Kasumi-1 (cell line): ENCODE measurements around the gene SERPINA4.

Experiments used
- DNase-seq, 2 experiments: peaks; one replicate each; lab custom pipeline; 2025; lab: John Stamatoyannopoulos, UW

The SERPINA4 gene, protein sequence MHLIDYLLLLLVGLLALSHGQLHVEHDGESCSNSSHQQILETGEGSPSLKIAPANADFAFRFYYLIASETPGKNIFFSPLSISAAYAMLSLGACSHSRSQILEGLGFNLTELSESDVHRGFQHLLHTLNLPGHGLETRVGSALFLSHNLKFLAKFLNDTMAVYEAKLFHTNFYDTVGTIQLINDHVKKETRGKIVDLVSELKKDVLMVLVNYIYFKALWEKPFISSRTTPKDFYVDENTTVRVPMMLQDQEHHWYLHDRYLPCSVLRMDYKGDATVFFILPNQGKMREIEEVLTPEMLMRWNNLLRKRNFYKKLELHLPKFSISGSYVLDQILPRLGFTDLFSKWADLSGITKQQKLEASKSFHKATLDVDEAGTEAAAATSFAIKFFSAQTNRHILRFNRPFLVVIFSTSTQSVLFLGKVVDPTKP

DNA sequence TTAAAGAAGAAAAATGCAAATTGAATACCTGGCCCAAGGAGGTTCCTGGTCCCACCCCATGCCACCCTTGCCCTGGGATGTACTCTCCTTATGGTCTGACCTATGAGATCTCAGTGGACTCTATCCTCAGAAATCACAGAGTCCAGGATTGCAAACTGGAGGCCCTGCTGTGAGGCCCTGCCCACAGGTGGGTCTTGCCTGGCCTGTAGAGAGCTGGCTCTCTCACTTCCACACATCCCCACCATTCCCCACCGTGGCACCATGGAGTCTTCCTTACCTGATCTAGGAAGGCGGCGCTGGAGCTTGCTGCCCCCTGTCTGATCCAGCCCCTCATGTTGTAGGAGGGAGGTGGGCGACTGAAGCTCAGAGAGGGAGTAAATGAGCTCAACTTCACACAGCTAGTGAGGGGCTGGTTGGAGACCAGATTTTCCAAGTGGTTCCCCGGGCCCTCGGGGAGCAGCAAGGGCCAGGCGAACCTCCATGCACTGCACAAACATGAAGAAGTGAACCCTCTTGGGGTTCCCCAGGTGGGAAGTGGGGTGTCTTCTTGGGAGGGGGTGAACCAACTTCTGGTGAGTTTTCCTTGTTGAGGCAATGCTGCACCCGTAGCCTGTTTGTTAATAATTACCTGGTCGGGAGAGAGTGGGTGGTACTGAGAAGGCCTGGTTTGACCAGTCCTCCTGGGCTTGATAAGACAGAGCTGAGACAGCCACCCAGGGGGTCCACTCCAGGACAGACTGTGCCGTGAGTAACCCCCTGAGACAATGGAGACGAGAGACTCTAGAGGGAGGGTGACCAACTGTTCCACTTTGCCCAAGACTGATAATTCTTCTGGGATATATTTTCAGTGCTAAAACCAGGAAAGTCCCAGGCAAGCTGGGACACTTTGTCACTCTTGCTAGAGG, at the start of gene SERPINA4:
Gene SERPINA4 (plus strand): TSS at position 692 of the 905 bp plus-strand sequence. CDS start 2,041 bp downstream, outside the sequence.
- DNase-seq: no peak

DNA sequence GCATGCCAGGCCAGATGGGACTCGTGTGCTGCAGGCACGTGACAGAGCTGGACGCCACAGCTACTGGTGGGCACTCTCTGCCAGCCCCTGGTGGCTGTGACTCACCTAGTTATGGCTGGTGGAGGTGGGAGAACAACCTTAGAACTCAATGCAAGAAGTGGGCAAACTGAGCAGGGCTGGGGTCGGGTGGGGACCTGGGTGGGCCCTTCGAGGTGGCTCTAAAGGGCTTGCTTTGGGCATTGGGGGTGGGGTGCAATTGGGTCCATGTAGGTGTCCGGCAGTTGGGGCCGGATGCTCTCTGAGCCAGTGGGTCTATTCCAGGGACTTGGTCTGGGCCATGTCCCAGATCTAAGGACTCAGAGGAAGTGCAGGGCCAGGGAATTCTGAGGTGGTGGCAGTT, 46.9 kb upstream of the SERPINA4 start:
- DNase-seq: no peak

GRCh38 chr14:94515426-94515825, 45.8 kb upstream of the SERPINA4 start:
- no peak for DNase-seq

GRCh38 chr14:94515856-94516255, 45.4 kb upstream of the SERPINA4 start:
- no peak for DNase-seq

- no peak for DNase-seq
Measured at GRCh38 chr14:94517248-94517640, 44.0 kb upstream of the SERPINA4 start.

DNA sequence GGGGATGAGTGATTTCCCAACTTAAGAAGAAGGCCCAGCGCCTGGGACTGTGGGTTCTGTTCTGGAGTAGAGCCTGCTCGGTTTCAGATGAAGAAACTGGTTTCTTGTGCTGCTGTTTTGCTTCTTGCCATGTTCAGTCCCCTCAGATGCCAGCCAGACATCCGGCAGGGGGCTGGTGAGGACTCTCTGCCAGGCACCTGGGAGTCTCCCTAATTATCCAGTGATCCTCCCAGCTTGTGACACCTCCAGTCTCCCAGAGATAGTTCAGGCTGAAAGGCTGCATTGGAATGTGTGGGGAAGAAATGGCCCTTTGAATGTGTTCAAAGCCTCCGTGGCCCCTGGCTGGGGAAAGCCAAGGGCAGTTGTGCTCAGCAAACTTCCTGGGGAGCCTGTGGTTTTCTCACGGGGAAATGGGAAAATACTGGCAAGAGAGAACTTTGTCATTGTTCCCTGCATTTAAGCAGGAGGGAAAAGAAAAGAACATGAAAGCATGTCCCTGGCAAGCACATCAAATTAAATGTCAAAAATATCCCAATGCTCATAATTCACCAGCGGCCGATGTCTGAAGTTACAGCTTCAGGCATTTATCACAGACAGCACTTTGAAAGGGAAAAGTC, 43.5 kb upstream of the SERPINA4 start:
- no peak for DNase-seq

DNA sequence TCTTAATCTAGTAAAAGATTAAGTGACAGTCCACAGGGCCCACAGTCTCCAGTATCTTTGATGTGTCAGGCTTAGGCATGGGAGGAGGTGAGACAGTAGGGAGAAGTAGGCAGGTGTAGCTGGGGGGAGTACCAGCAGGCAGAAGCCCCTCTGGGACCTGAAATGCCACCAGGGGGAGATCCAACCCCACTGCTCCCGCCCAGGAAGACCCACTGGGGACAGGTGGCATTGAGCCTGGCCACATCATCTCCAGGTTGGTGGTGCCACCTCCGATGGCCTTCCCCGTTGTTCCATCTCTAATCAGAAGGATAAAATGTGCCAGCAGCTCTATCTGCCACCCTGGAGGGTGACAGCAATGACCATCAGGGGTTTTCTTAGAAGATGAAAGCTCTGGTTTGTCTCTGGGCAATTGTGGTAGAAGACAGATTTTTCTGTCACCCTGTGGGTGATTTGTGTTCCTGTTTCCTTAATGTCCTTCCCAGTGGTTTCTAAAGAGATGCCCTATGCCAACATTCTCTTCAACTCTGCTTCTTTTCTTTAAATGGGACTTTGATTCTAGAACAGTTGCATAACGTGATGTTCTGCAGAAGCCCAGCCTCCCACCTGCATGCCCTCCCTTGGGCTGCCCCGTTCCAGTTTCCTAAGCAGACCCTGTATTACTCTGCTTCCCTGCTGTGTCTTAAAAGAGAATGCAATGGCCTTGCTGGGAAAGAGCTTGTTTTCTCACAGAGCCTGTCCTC, 39.7 kb upstream of the SERPINA4 start:
- no peak for DNase-seq

- no peak for DNase-seq
Measured at GRCh38 chr14:94522115-94522724, 39.0 kb upstream of the SERPINA4 start.

DNA sequence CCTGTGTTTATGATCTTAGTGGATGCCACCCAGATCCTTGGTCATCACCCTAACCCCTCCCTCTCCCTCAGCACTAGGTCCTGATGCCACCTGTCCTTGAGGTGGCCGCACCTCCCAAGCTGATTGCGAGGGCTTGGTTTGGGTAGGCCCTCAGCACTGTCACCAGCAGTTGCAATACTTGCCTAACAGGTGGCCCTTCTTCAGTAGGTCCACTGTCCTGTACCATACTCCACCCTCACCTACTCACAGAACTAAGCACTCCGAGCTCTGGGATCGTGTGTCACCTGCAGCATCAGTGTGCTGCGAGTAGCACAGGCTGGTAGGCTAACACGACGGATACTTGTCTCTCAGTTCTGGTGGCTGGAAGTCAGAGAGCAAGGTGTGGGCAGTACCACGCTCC, 38.0 kb upstream of the SERPINA4 start:
- DNase-seq: no peak

- DNase-seq: no peak
Measured at GRCh38 chr14:94524093-94524492, 37.1 kb upstream of the SERPINA4 start.

- no peak for DNase-seq
Measured at GRCh38 chr14:94531187-94531586, 30.1 kb upstream of the SERPINA4 start.

GRCh38 chr14:94532447-94532846, 28.8 kb upstream of the SERPINA4 start:
- DNase-seq: no peak

DNA sequence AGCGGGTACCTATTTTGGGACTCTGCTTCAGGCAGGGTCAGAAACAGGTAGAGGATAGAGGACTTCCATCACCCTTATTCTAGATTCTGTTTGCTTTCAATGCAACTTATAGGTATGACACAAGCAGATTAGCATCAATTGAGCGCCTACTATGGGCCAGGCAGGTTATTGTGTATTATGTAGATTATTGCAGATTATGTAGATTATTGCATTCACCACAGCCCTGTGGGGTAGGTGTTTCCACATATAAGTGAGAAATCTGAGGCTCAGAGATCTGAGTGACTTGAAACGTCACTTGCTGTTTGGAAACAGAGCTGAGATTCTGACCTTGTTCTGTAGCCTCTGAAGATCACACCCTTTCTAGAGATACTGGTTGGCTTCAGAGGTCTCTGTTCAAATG, 25.7 kb upstream of the SERPINA4 start:
- DNase-seq: no peak

- DNase-seq: no peak
Measured at GRCh38 chr14:94536836-94537235, 24.4 kb upstream of the SERPINA4 start.

DNA sequence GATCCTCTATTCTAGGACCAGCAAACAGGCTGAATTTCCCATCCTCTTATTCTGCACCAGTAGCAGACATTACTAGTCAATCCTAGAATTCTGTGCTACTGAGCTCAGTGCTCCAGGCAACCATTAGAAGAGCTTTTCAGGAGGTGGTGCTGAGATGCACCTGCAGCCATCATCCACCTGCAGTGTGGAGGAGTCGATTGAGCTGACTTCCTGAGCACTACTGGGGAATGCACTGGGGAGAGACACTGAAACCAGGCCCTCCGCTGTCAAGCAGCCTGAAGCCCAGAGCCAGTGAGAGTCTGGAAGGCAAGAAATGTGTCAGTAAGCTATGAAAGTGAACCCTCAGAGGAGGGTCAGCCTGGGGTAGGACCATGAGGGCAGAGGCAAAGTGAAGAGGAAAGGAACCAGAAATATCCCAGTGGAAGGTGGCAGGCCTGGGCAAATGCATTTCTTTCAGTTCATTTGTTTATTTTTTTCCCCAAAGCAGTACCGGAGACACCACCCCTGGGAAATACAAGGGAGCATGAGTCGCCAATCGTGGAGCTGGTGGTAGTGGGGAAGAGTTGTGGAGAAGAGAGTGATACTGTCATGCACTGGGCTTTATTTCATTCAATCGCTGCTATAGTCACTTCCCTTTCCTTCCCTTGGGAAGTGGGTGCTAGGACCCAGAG, 23.0 kb upstream of the SERPINA4 start:
- DNase-seq: no peak

- no peak for DNase-seq
Measured at GRCh38 chr14:94539181-94539580, 22.1 kb upstream of the SERPINA4 start.

GRCh38 chr14:94540031-94540794, 21.0 kb upstream of the SERPINA4 start:
- no peak for DNase-seq

GRCh38 chr14:94541234-94541975, 19.8 kb upstream of the SERPINA4 start:
- no peak for DNase-seq

GRCh38 chr14:94542111-94542810, 19.0 kb upstream of the SERPINA4 start:
- DNase-seq: no peak
